ENCODE measurements around the gene DMBT1.

- no peak for TF ChIP-seq CTCF (conservative IDR thresholded peaks at IDR 0.05)
- TF ChIP-seq ZFX (IDR thresholded peaks at IDR 0.05): no peak
Measured at GRCh38 chr10:122656741-122657140, 96.2 kb downstream of the DMBT1 start.
